ENCODE measurements around the gene HSD17B11. TPM values are rescaled to one million over a fixed set of nuclear protein-coding genes. Genes with fewer than 3 reads are reported as not detected.
"Not testable (repeated sequence)": the region's sequence is repeated elsewhere in the genome, so short reads cannot be mapped to it uniquely, and the experiment has no call there.

Gene HSD17B11
- total and polyA plus RNA-seq, 10 donors = 27.0 to 121 (median 54.0) TPM

- 35 to 70% (median 57%) methylated on average over 1 of the region's 1 CpG for WGBS, 5 donors
- intact Hi-C loops (cut with DNase I; ENCODE audit: low total_unique reads) = no loop called here
Measured at GRCh38 chr4:87427518-87427868, 36.5 kb upstream of the HSD17B11 start.

DNA sequence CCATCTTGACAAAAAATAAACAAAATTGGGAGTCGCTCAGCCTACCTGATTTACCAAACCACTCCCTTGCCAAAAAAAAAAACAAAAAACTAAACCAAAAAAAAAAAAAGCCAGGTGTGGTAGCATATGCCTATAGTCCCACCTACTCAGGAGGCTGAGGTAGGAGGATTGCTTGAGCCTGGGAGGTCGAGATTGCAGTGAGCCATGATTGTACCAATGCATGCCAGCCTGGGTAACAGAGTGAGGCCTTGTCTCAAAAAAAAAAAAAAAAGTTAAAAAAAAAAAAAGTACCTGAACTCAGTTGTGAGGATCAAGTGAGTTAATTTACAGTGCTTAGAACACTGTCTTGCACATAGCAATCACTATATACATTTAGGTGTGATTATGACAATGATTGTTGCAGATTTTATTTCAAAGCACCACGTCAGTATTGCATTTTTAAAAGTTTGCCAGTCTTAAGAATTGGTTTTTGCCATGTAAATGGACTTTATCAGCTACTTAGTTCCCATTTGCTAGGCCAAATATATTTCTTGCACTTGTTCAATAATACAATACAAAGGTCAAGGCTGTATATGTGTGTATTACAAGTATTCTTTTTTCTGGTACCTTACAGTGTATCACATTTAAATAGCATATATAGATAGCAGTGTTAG is 36.0 kb upstream of the HSD17B11 start:
- no peak overlapping the region for H3K27ac ChIP-seq
- intact Hi-C loops (cut with DNase I; ENCODE audit: low total_unique reads) = no loop called here
- TF ChIP-seq CTCF (IDR thresholded peaks at IDR 0.05 in 8 of 11, conservative IDR thresholded peaks at IDR 0.05 in 3 of 11) (no peak), POLR2A (IDR thresholded peaks at IDR 0.05) (no peak), POLR2AphosphoS5 (IDR thresholded peaks at IDR 0.05) (no peak)
- no peaks in the 10 kb centered on the region for H3K27me3 ChIP-seq (replicated peaks in 1 of 7)
- H3K4me3 ChIP-seq = no peak overlapping the region
- H3K36me3 ChIP-seq = no peaks in the 10 kb centered on the region
- DNase-seq = no peak
- H3K9me3 ChIP-seq = no peaks in the 10 kb centered on the region
- WGBS, 5 donors = 86 to 92% (median 91%) methylated on average over 3 of the region's 3 CpGs
- peaks cover 5 to 57% (median 27%) of the 10 kb centered on the region in 6 donors for H3K4me1 ChIP-seq

More at GRCh38 chr4:87427518-87427868, 36.5 kb upstream of the HSD17B11 start:
- no peak for TF ChIP-seq POLR2AphosphoS5 (IDR thresholded peaks at IDR 0.05)
- no peak for TF ChIP-seq CTCF (IDR thresholded peaks at IDR 0.05 in 8 of 11, conservative IDR thresholded peaks at IDR 0.05 in 3 of 11)
- no peak for TF ChIP-seq POLR2A (IDR thresholded peaks at IDR 0.05)
- Histone ChIP-seq H3K9me3 (no peaks in the 10 kb centered on the region), H3K4me1 (peaks cover 5 to 55% (median 26%) of the 10 kb centered on the region in 6 donors), H3K36me3 (no peaks in the 10 kb centered on the region), H3K27me3 (replicated peaks in 1 of 7) (no peaks in the 10 kb centered on the region), H3K4me3 (no peak overlapping the region), H3K27ac (no peak overlapping the region)
- DNase-seq = no peak

DNA sequence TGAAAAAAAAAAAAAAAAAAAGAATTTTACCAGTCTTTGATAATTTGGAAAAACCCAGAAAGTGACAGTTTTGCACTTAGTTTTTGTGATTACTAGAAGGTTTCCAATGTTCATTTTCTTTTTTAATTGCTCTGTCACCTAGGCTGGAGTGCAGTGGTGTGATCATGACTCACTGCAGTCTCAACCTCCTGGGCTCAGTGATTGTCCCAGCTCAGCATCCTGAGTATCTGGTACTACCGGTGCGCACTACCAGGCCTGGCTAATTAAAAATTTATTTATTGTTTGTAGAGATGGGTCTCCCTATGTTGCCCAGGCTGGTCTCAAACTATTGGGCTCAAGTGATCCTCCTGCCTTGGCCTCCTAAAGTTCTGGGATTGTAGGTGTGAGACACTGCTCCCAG is 34.7 kb upstream of the HSD17B11 start:
- peaks cover 8 to 66% (median 37%) of the 10 kb centered on the region in 6 donors for H3K4me1 ChIP-seq
- no peak for TF ChIP-seq POLR2A (IDR thresholded peaks at IDR 0.05)
- TF ChIP-seq POLR2AphosphoS5 (IDR thresholded peaks at IDR 0.05) = no peak
- TF ChIP-seq CTCF (IDR thresholded peaks at IDR 0.05 in 8 of 11, conservative IDR thresholded peaks at IDR 0.05 in 3 of 11) = no peak
- no peaks in the 10 kb centered on the region for H3K9me3 ChIP-seq
- H3K27ac ChIP-seq = no peak overlapping the region
- intact Hi-C loops (cut with DNase I; ENCODE audit: low total_unique reads) = no loop called here
- H3K4me3 ChIP-seq = no peak overlapping the region
- no peaks in the 10 kb centered on the region for H3K36me3 ChIP-seq
- no peaks in the 10 kb centered on the region for H3K27me3 ChIP-seq (replicated peaks in 1 of 7)
- 96 to 100% (median 98%) methylated on average over 2 of the region's 2 CpGs for WGBS, 5 donors
- DNase-seq = no peak

DNA sequence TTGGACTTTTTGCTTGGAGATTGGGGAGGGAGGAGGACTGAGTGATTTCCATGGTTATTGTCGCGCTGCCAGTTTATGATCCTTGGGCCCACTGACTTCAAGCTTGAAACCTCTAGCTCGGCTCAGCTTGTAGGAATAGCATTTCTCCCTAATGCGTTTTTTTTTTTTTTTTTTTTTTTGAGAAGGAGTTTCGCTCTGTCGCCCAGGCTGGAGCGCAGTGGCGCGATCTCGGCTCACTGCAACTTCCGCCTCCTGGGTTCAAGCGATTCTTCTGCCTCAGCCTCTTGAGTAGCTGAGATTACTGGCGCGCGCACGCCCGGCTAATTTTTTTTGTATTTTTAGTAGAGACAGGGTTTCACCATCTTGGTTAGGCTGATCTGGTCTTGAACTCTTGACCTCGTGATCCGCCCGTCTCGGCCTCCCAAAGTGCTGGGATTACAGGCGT is 33.1 kb upstream of the HSD17B11 start:
- peaks cover 8 to 61% (median 36%) of the 10 kb centered on the region in 6 donors for H3K4me1 ChIP-seq
- peak overlapping the region in 2 of 8 donors; percentile 70 to 77 for H3K4me3 ChIP-seq
- H3K9me3 ChIP-seq; intact Hi-C loops (cut with DNase I; ENCODE audit: low total_unique reads); H3K27ac ChIP-seq; DNase-seq; H3K27me3 ChIP-seq (replicated peaks in 1 of 7); H3K36me3 ChIP-seq: not testable (repeated sequence)
- 91 to 96% (median 95%) methylated on average over 22 of the region's 22 CpGs for WGBS, 5 donors
